ENCODE data around the gene SLC22A13.

DNA sequence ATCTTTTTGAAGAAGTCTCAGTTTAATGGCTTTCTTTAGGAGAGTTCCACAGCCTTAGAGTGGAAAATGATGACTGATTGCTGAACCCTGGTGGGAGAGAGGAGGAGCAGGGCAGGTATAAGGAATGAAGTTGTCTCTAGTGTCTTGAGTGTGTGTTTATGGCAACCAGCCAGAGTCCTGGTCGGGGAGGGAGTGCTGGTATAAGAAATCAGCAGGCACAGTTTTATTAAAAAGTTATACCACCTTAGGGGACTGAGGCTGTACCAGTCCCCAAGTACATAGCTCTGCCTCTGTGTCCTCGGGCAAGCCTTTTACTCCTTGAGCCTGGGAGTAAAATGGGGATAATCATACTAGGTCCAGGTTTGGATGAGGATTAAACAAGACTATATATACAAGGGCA is 46.3 kb downstream of the SLC22A13 start:
- no peak for TF ChIP-seq ZEB2 (IDR thresholded peaks at IDR 0.05)
- TF ChIP-seq, protein P1, sequence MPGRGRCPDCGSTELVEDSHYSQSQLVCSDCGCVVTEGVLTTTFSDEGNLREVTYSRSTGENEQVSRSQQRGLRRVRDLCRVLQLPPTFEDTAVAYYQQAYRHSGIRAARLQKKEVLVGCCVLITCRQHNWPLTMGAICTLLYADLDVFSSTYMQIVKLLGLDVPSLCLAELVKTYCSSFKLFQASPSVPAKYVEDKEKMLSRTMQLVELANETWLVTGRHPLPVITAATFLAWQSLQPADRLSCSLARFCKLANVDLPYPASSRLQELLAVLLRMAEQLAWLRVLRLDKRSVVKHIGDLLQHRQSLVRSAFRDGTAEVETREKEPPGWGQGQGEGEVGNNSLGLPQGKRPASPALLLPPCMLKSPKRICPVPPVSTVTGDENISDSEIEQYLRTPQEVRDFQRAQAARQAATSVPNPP (IDR thresholded peaks at IDR 0.05; ENCODE audit: borderline replicate concordance, insufficient read depth, insufficient read length): no peak
- TF ChIP-seq KLF16 (IDR thresholded peaks at IDR 0.05): no peak
- TF ChIP-seq ZBTB17 (CRISPR knock-in tag; IDR thresholded peaks at IDR 0.05): no peak
- no peak for TF ChIP-seq FIP1L1 (IDR thresholded peaks at IDR 0.05; ENCODE audit: low read depth, low read length, poor library complexity, severe bottlenecking)
- TF ChIP-seq, protein P2, sequence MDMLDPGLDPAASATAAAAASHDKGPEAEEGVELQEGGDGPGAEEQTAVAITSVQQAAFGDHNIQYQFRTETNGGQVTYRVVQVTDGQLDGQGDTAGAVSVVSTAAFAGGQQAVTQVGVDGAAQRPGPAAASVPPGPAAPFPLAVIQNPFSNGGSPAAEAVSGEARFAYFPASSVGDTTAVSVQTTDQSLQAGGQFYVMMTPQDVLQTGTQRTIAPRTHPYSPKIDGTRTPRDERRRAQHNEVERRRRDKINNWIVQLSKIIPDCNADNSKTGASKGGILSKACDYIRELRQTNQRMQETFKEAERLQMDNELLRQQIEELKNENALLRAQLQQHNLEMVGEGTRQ (CRISPR knock-in tag; IDR thresholded peaks at IDR 0.05): no peak
- TF ChIP-seq ZNF274 (IDR thresholded peaks at IDR 0.05; ENCODE audit: borderline replicate concordance, low read depth, low read length): no peak
- TF ChIP-seq YY1 (IDR thresholded peaks at IDR 0.05; ENCODE audit: borderline replicate concordance in 1 of 3, control insufficient read depth in 1 of 3, extremely low read depth in 1 of 3, insufficient read depth in 3 of 3, insufficient read length in 1 of 3, insufficient replicate concordance in 2 of 3, low read depth in 1 of 3, low read length in 2 of 3): no peak
- TF ChIP-seq EWSR1 (IDR thresholded peaks at IDR 0.05; ENCODE audit: borderline replicate concordance, low read depth, partially characterized antibody): no peak
- no peak for TF ChIP-seq CHD1 (IDR thresholded peaks at IDR 0.05; ENCODE audit: low read length)
- TF ChIP-seq, protein P3, sequence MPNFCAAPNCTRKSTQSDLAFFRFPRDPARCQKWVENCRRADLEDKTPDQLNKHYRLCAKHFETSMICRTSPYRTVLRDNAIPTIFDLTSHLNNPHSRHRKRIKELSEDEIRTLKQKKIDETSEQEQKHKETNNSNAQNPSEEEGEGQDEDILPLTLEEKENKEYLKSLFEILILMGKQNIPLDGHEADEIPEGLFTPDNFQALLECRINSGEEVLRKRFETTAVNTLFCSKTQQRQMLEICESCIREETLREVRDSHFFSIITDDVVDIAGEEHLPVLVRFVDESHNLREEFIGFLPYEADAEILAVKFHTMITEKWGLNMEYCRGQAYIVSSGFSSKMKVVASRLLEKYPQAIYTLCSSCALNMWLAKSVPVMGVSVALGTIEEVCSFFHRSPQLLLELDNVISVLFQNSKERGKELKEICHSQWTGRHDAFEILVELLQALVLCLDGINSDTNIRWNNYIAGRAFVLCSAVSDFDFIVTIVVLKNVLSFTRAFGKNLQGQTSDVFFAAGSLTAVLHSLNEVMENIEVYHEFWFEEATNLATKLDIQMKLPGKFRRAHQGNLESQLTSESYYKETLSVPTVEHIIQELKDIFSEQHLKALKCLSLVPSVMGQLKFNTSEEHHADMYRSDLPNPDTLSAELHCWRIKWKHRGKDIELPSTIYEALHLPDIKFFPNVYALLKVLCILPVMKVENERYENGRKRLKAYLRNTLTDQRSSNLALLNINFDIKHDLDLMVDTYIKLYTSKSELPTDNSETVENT (CRISPR knock-in tag; IDR thresholded peaks at IDR 0.05): no peak
- TF ChIP-seq, protein P4, sequence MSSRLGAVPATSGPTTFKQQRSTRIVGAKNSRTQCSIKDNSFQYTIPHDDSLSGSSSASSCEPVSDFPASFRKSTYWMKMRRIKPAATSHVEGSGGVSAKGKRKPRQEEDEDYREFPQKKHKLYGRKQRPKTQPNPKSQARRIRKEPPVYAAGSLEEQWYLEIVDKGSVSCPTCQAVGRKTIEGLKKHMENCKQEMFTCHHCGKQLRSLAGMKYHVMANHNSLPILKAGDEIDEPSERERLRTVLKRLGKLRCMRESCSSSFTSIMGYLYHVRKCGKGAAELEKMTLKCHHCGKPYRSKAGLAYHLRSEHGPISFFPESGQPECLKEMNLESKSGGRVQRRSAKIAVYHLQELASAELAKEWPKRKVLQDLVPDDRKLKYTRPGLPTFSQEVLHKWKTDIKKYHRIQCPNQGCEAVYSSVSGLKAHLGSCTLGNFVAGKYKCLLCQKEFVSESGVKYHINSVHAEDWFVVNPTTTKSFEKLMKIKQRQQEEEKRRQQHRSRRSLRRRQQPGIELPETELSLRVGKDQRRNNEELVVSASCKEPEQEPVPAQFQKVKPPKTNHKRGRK (tag; IDR thresholded peaks at IDR 0.05): no peak

Measured in K562 (cell line).